HG03439 (cell line): ENCODE data around the gene KCNQ1.

Experiments
- ATAC-seq: cut with Tn5 transposase; IDR thresholded peaks from one replicate; pipeline ENCODE4 v1.9.1; 2021; ENCODE audit warnings: mild to moderate bottlenecking, moderate library complexity; ENCODE audit not compliant: unreplicated experiment

KCNQ1 gene

DNA sequence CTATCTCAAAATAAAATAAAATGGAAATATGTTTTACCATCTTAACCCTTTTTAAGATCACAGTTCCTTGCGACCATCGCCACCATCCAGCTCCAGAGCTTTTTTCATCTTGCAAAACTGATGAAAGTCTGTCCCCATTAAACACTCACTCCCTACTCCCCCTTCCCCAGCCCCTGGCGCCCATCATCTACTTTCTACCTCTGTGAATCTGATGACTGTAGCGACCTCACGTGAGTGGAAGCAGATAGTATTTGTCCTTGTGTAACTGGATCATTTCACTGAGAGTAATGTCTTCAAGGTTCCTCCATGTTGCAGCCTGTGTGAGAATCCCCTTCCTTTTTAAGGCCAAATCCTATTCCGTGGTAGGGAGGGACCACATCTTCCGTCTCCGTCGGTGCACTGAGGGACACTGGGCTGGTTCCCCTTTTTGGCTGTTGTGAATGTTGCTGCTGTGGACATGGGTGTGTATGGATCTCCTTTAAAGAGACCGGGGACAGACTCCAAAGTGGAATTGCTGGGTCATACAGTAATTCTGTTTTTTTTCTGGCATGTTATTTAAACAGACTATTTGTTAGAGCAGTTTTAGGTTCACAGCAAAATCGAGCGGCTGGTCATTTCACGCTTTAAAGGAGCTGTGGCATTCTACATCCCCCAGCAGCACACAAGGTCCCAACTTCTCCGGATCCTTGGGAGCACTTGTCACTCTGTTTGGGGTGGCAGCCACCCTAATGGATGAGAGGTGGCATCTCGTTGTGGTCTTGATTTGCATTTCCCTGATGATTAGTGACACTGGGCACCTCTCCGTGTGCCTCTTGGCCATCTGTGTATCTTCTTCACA lies 120.0 kb downstream of the KCNQ1 start:
- no peak for ATAC-seq

DNA sequence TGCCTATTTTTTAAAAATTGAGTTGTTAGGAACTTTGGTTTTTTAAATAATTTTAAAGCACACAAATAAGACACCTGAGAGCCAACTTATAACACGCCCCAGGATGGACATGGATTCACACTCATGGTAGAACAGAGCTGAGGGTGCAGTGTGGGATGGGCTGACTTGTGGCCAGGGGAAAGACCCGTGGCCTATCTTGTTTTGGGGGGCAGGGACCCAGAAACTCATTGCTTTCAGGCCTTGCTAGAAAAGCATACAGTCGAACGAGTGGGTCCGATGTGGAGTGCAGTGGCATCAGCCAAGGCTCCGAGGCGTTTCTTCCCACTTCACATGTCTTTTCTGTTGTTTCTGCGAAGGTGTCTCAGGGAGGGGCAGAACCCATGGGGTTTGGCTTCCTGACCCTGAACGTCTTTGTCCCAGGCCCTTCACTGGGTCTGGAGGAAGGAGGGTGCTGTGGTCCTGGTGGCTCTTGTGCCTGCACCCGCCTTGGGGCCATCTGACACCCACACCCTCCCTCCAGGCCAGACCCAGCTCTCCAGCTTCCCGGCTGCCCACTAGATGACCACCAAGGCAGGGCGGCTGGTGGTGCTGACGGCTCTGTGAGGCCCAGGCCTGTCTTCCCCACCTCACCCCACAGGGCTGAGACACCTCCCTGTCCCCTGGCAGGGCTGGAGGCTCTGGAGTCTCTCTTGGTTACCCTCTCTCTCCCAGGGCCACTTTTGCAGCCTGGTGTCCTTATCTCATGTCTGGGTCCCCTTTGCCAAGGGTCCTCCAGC lies 120.8 kb downstream of the KCNQ1 start:
- no peak for ATAC-seq

DNA sequence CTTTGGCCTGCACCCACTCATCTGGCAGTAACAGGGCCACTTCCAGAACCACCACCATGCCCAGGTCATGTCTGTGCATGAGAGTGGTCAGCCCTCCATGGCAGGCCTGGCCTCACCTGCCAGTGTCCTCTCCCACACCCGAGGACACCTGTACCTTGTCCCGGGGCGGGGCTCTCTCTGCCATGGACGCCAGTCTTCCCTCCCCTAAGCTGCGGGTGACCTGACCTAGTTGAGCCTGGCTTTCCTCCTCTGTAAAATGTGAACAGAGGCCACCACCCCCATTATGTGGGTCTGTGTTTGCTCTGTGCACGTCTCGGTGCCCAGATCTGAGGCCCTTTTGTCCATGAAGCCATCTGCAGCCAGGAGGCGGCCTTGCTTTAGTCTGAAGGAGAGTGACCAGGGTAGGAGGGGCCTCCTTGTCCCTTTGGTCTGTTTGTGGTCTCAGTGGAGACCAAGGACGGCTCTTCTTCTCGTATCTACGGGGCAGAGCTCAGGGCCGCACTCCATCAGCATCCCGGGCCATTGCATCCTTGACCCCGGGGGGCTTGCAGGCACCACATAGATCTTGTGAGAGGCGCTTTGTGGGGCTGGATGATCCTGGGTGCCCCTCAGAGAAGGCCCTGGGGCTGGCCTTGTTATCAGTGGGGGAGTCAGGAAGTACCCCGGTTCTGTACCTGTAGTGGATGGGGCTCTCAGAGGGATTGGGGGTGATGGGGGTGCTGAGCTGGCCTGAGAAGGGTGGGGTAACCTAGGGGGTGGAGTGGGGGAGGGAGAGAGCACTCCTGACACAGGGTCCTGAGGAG lies 121.6 kb downstream of the KCNQ1 start:
- no peak for ATAC-seq

DNA sequence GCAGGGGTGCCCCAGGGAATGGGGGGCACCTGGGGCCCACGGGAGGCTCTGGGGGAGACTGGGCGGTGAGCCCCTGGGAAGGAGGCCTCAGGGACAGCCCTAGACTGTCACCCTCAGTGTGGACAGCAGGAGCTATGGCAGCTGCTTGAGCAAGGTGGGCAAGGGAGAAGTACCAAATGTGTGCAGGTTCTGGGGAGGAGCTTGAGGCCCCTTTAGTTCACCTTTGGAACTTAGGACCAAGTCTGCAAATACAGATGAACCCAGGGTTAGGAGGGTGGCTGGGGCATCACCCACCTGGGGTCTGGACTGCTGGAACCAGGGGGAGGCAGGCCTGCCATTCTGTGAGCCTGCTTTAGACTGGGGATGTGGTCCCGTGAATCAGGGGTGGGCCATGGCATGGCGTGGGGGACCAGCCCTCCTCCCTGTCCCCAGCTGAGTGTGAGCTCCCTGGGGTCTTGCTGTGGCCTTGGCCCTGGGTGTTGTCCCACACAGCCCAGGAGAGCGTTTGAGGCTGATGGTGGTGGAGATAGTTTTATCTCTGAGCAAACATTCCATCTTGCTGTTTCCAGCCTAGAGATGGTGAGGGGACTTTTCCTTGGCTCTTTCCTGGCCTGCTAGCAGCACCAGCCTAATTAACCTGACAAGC lies 122.3 kb downstream of the KCNQ1 start:
- ATAC-seq, result no peak

DNA sequence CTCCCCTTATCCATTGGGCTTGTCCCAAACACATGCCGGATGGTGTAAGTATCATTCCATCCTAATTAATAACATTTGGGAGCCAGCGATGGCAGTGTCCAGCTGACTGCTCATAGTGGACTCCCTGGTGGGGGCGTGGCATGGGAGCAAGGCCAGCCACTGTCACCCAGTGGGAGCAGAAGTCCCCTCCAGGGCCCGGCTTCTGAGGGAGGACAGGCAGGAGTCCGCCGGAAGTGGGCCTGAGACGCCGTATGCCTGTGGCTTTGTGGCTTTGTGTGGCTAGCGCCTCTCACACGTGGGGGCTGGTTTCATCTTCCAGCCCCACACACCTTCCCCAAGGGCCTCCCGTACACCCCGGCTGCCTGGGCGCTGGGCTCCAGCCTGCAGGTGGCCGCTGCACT lies 124.5 kb downstream of the KCNQ1 start:
- ATAC-seq, result no peak

DNA sequence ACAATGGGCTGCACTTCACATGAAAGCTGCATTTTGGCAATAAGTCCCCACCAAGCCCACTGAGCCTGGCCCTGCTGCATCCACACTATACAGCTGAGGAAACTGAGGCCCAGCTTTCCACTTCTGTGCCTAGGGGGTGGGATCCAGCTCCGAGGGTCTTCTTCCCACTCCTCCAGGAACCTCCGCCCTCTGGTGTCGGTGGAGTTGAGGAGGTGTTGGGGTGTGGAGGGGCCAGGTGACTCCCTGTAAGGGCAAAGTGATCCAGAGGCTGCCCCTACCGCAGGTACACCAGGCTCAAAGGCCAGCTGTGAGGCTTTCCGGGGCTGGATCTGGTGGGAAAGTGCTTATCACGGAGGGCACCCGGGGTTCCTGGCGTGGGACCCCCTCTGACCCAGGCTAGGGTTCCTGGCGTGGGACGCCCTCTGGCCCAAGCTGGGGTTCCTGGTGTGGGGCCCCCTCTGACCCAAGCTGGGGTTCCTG lies 125.0 kb downstream of the KCNQ1 start:
- no peak for ATAC-seq

DNA sequence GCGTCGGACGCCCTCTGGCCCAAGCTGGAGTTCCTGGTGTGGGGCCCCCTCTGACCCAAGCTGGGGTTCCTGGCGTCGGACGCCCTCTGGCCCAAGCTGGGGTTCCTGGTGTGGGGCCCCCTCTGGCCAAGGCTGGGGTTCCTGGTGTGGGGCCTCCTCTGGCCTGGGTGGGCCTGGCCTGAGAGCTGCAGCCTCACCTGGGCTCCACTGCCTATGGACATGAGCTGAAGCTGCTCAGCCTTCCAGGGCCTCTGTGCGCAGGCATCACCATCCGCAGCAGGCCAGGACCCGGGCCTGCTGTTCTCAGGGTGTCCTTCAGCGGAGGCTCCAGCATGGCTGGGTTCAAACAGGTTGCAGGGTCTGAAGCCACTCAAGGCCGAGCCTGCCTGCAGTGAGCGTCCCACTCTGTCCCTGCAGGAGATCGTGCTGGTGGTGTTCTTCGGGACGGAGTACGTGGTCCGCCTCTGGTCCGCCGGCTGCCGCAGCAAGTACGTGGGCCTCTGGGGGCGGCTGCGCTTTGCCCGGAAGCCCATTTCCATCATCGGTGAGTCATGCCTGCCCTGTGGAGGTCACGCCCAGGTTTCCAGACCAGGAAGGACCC lies 125.5 kb downstream of the KCNQ1 start:
- ATAC-seq, result no peak

DNA sequence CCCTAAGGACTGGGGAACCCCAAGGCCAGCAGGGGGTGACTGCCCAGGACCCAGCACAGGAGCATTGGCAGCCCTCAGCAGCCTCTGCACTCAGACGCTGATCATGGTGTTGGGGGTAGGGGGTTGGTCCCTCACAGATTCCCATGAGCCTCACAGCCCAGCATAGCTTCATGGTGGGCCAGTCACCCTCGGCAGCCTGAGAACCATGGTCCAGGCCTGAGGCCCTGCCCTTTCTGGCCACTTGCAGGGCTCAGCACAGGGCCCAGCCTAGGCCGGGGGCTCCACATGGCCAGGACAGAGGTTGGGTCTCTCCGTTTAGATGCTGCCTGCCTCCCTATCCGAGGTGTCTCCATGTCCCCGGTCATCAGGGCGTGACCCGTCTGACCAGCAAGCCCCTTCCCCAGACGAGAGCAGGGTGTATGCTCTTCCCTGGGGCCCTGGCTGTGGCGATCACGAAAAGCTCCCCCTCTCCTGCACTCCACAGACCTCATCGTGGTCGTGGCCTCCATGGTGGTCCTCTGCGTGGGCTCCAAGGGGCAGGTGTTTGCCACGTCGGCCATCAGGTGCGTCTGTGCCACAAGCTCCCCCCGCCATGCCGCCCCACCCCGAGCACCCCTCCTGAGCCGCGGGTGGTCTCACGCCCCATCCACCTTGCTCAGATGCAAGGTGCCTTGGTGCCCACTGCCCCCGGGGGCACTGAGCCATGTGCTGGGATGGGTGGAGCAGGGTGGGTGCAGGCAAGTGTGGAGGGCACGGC lies 126.2 kb downstream of the KCNQ1 start:
- no peak for ATAC-seq

DNA sequence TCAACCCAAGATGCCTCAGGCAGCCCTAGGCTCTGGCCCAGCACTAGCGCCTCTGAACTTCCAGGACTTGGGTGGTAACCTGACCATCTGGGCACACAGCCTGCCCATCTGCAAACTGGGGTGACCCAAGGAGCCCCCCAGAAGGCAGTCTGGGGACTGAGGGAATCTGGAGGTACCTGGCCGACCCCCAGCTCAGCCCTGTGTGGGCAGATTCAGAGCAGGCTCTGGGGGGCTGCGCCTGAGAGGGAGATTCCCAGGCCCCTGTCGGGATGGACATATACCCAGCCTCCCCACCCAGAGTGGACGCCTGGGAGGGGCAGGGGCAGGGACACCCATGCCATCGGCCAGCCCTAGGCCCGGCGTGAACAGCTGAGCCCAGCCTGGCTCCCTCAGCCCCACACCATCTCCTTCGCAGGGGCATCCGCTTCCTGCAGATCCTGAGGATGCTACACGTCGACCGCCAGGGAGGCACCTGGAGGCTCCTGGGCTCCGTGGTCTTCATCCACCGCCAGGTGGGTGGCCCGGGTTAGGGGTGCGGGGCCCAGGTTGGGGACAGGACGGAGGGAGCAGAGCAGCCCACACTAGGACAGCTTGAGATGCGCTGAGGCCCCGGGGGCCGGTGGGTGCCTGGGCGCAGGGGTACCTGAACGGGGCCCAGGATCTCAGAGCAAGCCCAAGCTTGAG lies 126.9 kb downstream of the KCNQ1 start:
- no peak for ATAC-seq

DNA sequence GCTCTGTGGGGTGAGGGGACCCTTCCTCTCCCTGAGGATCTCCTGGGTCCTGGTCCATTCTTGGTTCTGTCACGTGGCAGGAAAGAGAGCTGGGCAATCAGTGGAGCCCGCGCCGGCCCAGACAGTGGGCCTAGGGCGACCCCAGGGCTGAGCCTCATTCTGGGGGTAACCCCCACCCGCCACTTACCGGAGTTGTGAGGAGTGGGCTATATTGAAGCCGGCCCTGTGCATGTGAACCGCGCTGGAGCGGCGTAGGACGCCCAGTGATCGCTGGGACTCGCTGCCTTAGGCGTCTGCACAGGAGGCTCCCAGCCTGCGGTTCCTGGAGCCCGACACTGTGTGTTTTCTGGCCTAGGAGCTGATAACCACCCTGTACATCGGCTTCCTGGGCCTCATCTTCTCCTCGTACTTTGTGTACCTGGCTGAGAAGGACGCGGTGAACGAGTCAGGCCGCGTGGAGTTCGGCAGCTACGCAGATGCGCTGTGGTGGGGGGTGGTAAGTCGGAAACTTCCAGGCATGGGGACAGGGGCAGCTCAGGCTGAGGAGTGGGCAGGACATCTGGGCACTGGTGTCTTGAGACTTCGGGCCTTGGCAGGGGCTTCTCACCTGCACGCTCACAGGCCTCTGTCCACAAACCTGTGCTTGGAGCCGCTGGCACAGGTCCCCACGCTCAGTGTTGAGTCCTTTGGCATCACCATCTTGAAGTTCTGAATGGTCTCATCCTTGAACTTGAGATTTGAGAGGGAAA lies 127.9 kb downstream of the KCNQ1 start:
- ATAC-seq, result no peak

DNA sequence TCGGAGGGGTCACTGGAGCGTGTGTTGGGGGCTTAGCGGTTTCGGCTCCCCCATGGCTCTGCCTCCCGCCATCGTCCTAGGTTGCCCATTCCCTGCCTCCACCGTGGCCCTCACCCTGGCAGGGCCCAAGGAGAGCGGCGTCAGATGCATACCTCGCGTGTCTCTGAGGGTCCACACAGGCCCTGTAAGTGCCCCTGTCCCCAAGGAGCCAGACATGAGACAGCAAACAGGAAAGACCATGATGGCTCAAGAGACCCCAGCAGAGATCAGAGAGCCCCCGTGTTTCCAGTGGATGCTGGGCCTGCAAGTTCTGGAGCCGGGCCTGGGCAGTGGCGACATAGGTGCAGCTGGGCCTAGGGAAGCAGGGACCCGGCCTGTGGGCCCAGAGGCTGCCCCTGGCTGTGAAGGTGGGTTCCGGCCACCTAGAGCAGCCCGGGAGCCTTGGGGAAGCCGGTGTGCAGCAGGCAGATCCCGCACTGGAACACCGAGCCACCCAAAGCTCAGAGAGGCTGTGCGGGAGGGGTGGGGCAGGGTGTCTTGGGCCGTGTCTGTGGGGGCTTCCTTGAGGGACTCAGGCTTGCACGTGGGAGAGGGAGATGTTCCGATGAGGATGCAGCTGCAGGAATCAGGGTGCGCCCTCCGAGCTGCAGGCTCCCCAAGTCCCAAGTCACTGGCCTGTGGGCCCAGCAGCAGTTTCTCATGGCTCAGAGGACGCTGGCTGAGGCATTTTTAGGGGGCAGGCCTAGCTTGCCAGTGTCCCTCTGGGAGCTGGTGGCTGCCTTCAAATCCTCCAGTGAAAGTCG lies 128.6 kb downstream of the KCNQ1 start:
- ATAC-seq, result no peak

DNA sequence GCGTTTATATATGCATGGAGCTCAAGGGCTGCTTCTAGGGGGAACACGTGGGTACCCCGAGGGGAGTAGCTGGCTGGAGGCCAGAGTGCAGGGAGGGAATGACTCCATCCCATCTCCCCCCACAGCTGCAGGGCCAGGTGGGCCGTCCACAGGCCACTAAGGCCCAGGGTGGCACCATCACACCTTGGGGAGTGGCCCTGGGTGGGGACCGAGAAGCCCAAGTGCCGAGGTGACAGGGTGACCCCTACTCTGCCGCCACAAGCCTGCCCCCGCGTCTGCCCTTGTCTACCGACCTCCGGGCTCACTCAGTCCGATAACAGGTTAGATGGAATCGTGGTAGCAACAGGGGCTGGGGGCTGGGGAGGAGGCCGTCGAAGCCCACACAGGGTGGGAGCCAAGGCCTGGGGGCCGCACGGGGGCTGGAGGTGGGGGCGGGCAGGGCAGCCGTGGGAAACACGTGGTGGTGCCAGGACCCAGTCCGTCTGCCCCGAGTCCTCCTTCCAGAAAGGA lies 129.3 kb downstream of the KCNQ1 start:
- ATAC-seq, result no peak

DNA sequence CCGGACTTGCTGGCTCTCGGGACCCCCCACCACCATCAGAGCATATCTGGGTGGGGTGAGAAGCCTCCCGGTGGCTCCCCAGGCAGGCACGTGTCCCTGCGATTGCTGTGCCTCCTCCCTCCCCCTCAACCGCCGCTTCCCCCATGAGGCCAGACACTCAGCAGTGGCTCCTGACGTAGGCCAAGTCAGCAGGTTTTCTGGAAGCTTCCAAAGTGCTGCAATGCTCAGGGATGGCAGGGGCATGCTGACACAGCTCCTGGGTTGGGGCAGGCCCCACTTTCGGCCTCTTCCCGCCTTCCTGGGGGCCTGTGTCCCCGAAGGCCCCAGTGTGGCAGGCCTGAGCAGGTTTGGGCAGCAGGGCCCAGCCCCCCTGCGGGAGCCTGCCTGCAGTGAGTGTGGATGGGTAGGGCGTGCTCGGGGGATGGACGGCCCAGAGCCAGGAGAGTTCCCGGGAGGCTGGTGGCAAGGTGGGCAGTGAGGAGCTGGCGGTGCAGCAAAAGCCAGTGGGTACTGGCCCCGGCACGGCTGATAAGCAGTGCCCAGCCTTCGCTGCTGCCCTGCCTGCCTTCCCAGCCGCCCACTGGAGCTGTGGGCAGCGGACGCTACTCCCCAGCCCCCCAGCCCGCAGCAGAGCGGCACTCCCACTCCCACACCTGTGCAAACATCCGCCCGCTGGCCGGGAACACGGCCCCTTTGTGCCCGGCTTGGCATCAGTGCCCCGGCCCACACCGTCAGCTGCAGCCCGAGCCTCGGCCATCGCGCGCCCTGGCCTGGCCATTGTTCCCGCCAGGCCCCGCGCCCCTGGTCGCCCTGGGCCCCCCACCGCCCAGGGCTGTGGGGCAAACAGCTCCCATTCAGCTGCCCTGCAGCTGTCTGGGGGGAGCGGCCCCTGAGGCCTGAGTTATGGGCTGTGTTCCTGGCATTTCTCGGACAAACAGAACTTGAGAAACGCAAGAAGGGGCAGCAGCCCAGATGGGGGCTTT lies 130.0 kb downstream of the KCNQ1 start:
- ATAC-seq, result no peak

DNA sequence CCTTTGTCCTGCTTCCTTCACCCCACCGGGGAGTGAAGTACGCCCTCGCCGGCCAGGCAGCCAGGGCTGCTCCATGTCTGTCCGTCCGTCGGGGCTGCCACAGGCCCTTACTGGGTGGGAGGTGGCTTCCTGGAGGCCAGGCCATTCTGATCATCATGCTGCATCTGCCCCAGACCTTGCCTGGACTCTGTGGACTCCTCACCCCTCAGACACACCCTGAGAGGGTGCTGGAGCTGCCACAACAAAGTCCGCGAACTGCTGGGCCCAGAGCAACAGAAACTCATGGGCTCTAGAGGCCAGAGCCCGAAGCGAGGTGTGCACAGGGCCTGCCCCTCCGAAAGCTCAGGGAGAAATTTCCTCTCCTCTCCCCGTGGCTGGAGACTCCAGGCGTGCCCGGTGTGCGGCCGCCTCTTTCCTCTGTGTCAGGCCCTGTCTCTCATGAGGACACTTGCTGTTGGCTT lies 130.8 kb downstream of the KCNQ1 start:
- ATAC-seq, result no peak

DNA sequence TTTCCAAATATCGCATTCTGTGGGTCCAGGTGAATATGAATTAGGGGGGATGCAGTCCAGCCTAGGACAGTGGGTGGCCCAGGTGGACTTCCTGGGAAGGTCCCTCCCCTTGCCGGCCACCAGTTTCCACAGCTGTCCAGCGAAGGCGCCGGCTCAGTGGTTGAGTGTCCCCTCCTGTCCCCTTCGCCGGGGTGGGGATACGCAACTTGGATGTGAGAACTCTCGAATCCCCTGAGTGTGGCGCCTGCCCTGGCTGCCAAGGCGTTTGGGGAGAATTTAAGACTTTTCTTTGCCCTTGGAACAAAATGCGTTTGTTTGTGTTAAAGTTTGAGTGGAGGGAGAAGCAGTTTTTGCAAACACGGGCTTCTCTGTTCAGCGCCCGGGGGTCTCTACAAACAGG lies 131.3 kb downstream of the KCNQ1 start:
- ATAC-seq, result no peak

DNA sequence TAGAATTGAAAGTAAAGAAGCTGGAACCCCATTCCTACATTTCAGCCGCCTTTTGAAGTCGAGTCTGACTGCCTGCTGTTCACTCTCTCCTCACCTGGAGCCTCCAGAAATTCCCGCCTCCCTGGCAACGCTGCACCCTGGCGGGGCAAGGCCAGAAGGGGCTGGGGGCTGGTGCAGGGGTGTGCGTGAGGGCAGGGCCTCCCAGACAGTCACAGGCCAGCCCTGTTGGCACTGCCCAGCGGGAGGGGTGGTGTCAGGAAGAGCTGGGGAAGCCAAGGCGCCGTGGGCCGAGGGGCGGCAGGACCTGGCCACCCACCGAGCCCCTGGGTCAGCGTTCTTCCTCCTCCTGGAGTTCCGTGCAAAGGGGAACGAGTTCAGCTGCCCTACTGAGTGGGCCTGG lies 131.7 kb downstream of the KCNQ1 start:
- no peak for ATAC-seq
